K562 (cell line): ENCODE data around the gene AHCYL2. TPM values are rescaled to one million over a fixed set of nuclear protein-coding genes. Genes with fewer than 3 reads are reported as not detected.

Experiments used
- BMI1 ChIP-seq: fragments of 150-350 bp; IDR thresholded peaks from 2 replicates; pipeline ENCODE4 v1.6.1; 2014; ENCODE audit warnings: low read length
- C11orf30 ChIP-seq: fragments of 450-650 bp; IDR thresholded peaks from 2 replicates; pipeline ENCODE4 v1.6.1; 2016; ENCODE audit warnings: low read depth, mild to moderate bottlenecking
- CREM ChIP-seq: IDR thresholded peaks from 2 replicates; pipeline ENCODE4 v1.6.1; 2014; ENCODE audit warnings: antibody characterized with exemption, low read depth
- HDGF ChIP-seq: fragments of 450-650 bp; IDR thresholded peaks from 2 replicates; pipeline ENCODE4 v1.6.1; 2016
- HNRNPL ChIP-seq: fragments of 200-400 bp; formaldehyde crosslinking; IDR thresholded peaks from 2 replicates; pipeline ENCODE4 v1.6.1; 2017; ENCODE audit warnings: low read depth, mild to moderate bottlenecking, low read length
- HOXB6 ChIP-seq: fragments of 250-450 bp; sonication (Bioruptor Pico); IDR thresholded peaks from 2 replicates; pipeline ENCODE4 v1.5.1; 2022; ENCODE audit warnings: mild to moderate bottlenecking, borderline replicate concordance
- JUND ChIP-seq, 2 experiments: IDR thresholded peaks; 2 replicates in 1 of 2; 3 replicates in 1 of 2; pipeline ENCODE4 v1.6.1; 2011; ENCODE audit warnings: borderline replicate concordance in 2 of 2, low read depth in 2 of 2, low read length in 2 of 2, improper control_type of control experiment in 1 of 2, missing biosample characterization in 1 of 2, missing genetic modification characterization in 1 of 2, missing genetic modification reagents in 1 of 2
- KDM2B ChIP-seq: fragments of 250-450 bp; sonication (Bioruptor Pico); IDR thresholded peaks from 2 replicates; pipeline ENCODE4 v1.8.0; 2021; ENCODE audit warnings: mild to moderate bottlenecking, moderate library complexity
- LCOR ChIP-seq: sonication (generic); formaldehyde crosslinking; IDR thresholded peaks from 2 replicates; pipeline ENCODE4 v1.8.0; 2022; ENCODE audit warnings: mild to moderate bottlenecking, missing genetic modification reagents
- MED1 ChIP-seq: sonication (generic); formaldehyde crosslinking; IDR thresholded peaks from 2 replicates; pipeline ENCODE4 v1.8.1; 2023; ENCODE audit warnings: missing genetic modification reagents, borderline replicate concordance
- NFE2 ChIP-seq: IDR thresholded peaks from 2 replicates; pipeline ENCODE4 v1.6.1; 2014; ENCODE audit warnings: antibody characterized with exemption, low read depth
- POLR2G ChIP-seq: fragments of 200-400 bp; formaldehyde crosslinking; IDR thresholded peaks from 2 replicates; pipeline ENCODE4 v1.6.1; 2017; ENCODE audit warnings: low read depth, mild to moderate bottlenecking, antibody characterized with exemption, low read length, moderate library complexity
- RAD51 ChIP-seq: fragments of 450-650 bp; IDR thresholded peaks from 2 replicates; pipeline ENCODE4 v1.7.1; 2016; ENCODE audit warnings: low read depth, mild to moderate bottlenecking, borderline replicate concordance
- RBBP5 ChIP-seq: fragments of 200-600 bp; sonication (generic); IDR thresholded peaks from 2 replicates; pipeline ENCODE4 v1.6.1; 2012; ENCODE audit warnings: borderline replicate concordance, mild to moderate bottlenecking, low read length, control low read depth, inconsistent platforms; ENCODE audit not compliant: insufficient read depth, poor library complexity, severe bottlenecking
- RCOR1 ChIP-seq, 2 experiments: IDR thresholded peaks; 2 replicates each; pipeline ENCODE4 v1.6.1; 2012; ENCODE audit warnings: low read depth in 2 of 2, low read length in 2 of 2, borderline replicate concordance in 1 of 2, improper control_type of control experiment in 1 of 2
- RFX7 ChIP-seq: fragments of 250-450 bp; sonication (Bioruptor Pico); IDR thresholded peaks from 2 replicates; pipeline ENCODE4 v1.5.1; 2021; ENCODE audit warnings: mild to moderate bottlenecking
- SREBF2 ChIP-seq: sonication (generic); formaldehyde crosslinking; IDR thresholded peaks from 2 replicates; pipeline ENCODE4 v1.4.0; 2020; ENCODE audit warnings: mild to moderate bottlenecking, missing genetic modification reagents
- SRSF1 ChIP-seq: fragments of 200-400 bp; formaldehyde crosslinking; IDR thresholded peaks from 2 replicates; pipeline ENCODE4 v1.6.1; 2017; ENCODE audit warnings: mild to moderate bottlenecking, low read depth, low read length, moderate library complexity
- UBTF ChIP-seq, 2 experiments: IDR thresholded peaks; 2 replicates each; pipeline ENCODE4 v1.6.1; 2012; ENCODE audit warnings: improper control_type of control experiment in 2 of 2, low read depth in 2 of 2, low read length in 2 of 2, borderline replicate concordance in 1 of 2
- USF1 ChIP-seq: sonication (generic); formaldehyde crosslinking; IDR thresholded peaks from 2 replicates; pipeline ENCODE4 v1.9.0; 2022; ENCODE audit warnings: mild to moderate bottlenecking, missing genetic modification reagents
- ZNF12 ChIP-seq: sonication (generic); formaldehyde crosslinking; IDR thresholded peaks from 2 replicates; pipeline ENCODE4 v1.4.0; 2020; ENCODE audit warnings: mild to moderate bottlenecking, missing genetic modification reagents
- ZNF146 ChIP-seq: IDR thresholded peaks from one replicate; pipeline ENCODE4 v1.6.1; 2018; ENCODE audit warnings: missing compliant biosample characterization; ENCODE audit not compliant: unreplicated experiment
- ZNF316 ChIP-seq: fragments of 450-650 bp; IDR thresholded peaks from 2 replicates; pipeline ENCODE4 v1.6.1; 2016
- ZZZ3 ChIP-seq: fragments of 450-650 bp; IDR thresholded peaks from 2 replicates; pipeline ENCODE4 v1.6.1; 2016; ENCODE audit warnings: antibody characterized with exemption, mild to moderate bottlenecking, moderate library complexity
- polyA plus RNA-seq, 8 experiments: library from polyadenylated mRNA; depleted of rRNA in 4 of 8; stranded (reverse) in 5 of 8; unstranded in 3 of 8; fragments of >200 nt; fragmentation: Nextera tagmentation in 2 of 8; fragmentation: Illumina TruSeq in 1 of 8; extraction: Ambion mirVana in 2 of 8; extraction: Trizol in 1 of 8; gene quantifications; 2 replicates each; pipeline versions ENCODE4 v1.2.1 to v1.2.3, GENCODE V29; 2011 to 2014; ENCODE audit warnings: inconsistent platforms in 1 of 8, missing spikeins in 1 of 8
- total RNA-seq, 7 experiments: library from RNA; depleted of rRNA in 6 of 7; stranded (reverse); fragments of >200 nt in 6 of 7; fragmentation: Illumina TruSeq in 2 of 7; extraction: Trizol in 2 of 7; gene quantifications; 2 replicates each; pipeline versions ENCODE4 v1.2.1 to v1.2.3, GENCODE V29; 2011 to 2021; ENCODE audit warnings: low replicate concordance in 1 of 7

Gene AHCYL2
- total and polyA plus RNA-seq, 9 of the 15 experiments (the other 6 are each of a cell fraction or from before 2014, with no cell fraction given): 0.93 to 10.5 (median 5.2) TPM

GRCh38 chr7:129423700-129424410, 199.0 kb downstream of the AHCYL2 start (continued):
- TF ChIP-seq RBBP5: no peak
- TF ChIP-seq HNRNPL: no peak
- no peak; the same call in 1 of the 2 replicates for TF ChIP-seq NFE2
- TF ChIP-seq C11orf30: peak; percentile 28; the same call in 1 of the 2 replicates
- TF ChIP-seq SREBF2: no peak
- TF ChIP-seq USF1: no peak
- peak; percentile 20; the same call in 1 of the 2 replicates for TF ChIP-seq RAD51
- TF ChIP-seq CREM: peak; percentile 56; the same call in 1 of the 2 replicates
- TF ChIP-seq MED1 (CRISPR knock-in tag): no peak
- no peak for TF ChIP-seq RFX7
- no peak for TF ChIP-seq ZNF316
- TF ChIP-seq RCOR1 (IDR thresholded peaks at IDR 0.05; ENCODE audit: borderline replicate concordance in 1 of 2, low read depth in 2 of 2, low read length in 2 of 2): peak in 1 of 2 experiments; percentile 87; a peak in 2 of 4 replicates
- no peak for TF ChIP-seq HOXB6 (CRISPR knock-in tag)
- TF ChIP-seq ZNF12: no peak
- no peak for TF ChIP-seq ZZZ3
- TF ChIP-seq SRSF1: no peak
- no peak for TF ChIP-seq ZNF146 (CRISPR knock-in tag)
- no peak for TF ChIP-seq KDM2B (CRISPR knock-in tag)
- TF ChIP-seq HDGF: 0 out of 2 replicates have a peak, but pooled peaks have one; percentile 63
- no peak for TF ChIP-seq POLR2G
- no peak for TF ChIP-seq UBTF (IDR thresholded peaks at IDR 0.05; ENCODE audit: borderline replicate concordance in 1 of 2, low read depth in 2 of 2, low read length in 2 of 2)
- TF ChIP-seq LCOR: no peak
- no peak for TF ChIP-seq BMI1
- peak; percentile 78 for TF ChIP-seq JUND (IDR thresholded peaks at IDR 0.05; ENCODE audit: borderline replicate concordance, low read depth, low read length)
- TF ChIP-seq JUND (tag; IDR thresholded peaks at IDR 0.05; ENCODE audit: borderline replicate concordance, low read depth, low read length): peak; percentile 66; the same call in 1 of the 3 replicates
